K562 treated with DMSO at 1 percent for 4 hours (cell line): ENCODE measurements around the gene COG8. TPM values are rescaled to one million over a fixed set of nuclear protein-coding genes. Genes with fewer than 3 reads are reported as not detected.

Experiments
- total RNA-seq: library from RNA; unstranded; fragments of 300-600 nt; gene quantifications from 2 replicates; pipeline ENCODE4 v1.2.3, GENCODE V29; 2022; ENCODE audit not compliant: insufficient read depth

COG8 gene, protein sequence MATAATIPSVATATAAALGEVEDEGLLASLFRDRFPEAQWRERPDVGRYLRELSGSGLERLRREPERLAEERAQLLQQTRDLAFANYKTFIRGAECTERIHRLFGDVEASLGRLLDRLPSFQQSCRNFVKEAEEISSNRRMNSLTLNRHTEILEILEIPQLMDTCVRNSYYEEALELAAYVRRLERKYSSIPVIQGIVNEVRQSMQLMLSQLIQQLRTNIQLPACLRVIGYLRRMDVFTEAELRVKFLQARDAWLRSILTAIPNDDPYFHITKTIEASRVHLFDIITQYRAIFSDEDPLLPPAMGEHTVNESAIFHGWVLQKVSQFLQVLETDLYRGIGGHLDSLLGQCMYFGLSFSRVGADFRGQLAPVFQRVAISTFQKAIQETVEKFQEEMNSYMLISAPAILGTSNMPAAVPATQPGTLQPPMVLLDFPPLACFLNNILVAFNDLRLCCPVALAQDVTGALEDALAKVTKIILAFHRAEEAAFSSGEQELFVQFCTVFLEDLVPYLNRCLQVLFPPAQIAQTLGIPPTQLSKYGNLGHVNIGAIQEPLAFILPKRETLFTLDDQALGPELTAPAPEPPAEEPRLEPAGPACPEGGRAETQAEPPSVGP
- total RNA-seq: 24.9 and 26.8 TPM in 2 replicates

DNA sequence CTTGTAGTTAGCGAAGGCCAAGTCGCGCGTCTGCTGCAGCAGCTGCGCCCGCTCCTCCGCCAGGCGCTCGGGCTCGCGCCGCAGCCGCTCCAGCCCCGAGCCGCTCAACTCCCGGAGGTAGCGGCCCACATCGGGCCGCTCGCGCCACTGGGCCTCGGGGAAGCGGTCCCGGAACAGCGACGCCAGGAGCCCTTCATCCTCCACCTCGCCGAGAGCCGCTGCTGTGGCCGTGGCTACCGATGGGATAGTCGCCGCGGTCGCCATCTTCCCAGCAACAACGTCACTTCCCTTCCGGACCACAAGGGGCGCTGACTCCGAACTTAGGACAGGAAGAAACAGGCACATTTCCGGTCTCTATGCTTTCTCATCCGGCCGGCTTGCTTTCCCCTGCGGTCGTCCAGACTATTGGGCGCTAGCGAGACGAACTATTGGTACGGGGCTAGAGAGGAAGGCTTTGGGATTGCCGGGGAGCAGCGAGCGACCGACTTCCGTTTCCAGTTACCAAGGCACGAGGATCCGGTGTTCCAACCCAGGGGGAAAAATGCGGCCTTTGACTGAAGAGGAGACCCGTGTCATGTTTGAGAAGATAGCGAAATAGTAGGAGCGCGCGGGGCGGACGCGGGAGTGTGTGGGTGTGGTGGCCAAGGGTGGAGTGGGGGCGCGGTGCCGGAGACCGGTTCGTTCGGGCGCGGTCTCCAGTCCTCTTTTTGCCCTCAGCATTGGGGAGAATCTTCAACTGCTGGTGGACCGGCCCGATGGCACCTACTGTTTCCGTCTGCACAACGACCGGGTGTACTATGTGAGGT lies at the start of gene COG8, which contains the start of gene NIP7:
Gene COG8, minus strand, starts transcription at position 276 of the 806 bp plus-strand sequence. Its CDS starts 12 bp downstream, at position 264.
Gene NIP7, plus strand, starts transcription at position 484 of the 806 bp plus-strand sequence. Its CDS starts 58 bp downstream, at position 542.

DNA sequence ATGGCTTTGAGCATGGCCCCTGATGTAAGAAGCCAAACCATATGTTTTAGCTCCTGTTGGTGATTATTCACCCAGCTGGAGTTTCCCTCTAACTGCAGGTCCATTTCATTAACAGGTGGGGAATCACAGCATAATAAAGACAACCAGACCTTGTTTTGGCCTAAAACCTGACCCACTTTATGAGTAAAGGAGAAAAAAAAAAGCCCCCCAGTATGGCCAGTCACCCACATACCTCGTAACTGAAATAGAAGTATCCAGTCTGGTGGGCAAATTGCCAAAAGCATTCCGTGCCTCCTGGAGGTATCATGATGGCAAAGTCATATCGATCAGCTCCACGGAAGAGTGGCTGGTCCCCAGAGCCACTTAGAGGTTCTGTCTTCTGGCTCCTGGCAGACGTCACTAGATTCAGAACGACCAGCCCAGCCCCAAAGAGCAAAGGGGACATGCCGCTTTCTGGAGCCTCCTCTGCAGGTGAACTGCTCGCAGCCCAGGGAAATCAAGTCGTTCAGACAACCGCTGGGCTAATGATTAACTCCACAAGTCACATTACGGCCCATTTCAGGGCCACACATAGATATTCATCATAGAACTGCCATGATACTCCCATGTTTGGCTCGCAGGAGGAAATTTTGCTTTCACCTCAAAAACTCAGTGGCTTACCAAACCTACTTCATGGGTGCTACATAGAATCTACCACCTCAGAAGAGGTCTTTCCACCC lies 12.1 kb upstream of the COG8 start, which contains the start of gene TMED6:
Gene TMED6, minus strand, starts transcription at position 478 of the 719 bp plus-strand sequence. Its CDS starts 33 bp downstream, at position 445.

DNA sequence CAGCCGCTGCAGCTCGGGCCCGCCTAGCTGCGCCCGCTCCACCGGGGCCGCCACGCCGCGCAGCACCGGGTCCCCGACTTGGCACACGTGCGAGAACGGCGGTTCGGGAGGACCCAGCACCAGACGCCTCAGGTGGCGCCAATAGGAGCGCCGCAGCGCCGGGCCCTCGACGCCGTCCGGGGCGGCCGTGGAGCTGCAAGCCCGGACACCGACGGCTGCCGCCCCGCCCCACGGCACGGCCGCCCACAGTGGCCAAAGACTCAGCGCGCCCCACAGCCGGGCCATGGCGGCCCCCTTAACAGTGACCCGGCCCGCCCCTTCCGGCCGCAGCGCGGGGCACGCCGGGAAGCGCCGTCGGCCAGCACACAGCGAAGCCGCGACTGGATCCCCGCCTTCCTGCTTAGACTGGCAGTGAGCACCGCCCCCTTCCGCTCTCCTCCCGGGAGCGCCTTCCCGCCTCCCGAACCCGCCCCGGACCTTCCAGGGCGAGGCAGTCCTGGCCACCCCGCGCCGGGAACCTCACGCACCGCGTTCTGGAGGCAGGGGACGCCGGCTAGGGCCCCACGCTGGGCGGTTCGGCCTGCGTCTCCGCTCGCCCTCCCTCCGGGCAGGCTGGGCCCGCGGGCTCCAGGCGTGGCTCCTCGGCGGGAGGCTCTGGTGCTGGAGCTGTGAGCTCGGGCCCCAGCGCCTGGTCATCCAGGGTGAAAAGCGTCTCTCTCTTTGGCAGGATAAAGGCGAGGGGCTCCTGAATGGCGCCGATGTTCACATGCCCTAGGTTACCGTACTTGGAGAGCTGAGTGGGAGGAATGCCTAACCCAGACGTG lies 8.9 kb downstream of the COG8 start, which contains the start of gene PDF:
Gene PDF, minus strand, starts transcription at position 303 of the 824 bp plus-strand sequence. Its CDS starts 18 bp downstream, at position 285.

DNA sequence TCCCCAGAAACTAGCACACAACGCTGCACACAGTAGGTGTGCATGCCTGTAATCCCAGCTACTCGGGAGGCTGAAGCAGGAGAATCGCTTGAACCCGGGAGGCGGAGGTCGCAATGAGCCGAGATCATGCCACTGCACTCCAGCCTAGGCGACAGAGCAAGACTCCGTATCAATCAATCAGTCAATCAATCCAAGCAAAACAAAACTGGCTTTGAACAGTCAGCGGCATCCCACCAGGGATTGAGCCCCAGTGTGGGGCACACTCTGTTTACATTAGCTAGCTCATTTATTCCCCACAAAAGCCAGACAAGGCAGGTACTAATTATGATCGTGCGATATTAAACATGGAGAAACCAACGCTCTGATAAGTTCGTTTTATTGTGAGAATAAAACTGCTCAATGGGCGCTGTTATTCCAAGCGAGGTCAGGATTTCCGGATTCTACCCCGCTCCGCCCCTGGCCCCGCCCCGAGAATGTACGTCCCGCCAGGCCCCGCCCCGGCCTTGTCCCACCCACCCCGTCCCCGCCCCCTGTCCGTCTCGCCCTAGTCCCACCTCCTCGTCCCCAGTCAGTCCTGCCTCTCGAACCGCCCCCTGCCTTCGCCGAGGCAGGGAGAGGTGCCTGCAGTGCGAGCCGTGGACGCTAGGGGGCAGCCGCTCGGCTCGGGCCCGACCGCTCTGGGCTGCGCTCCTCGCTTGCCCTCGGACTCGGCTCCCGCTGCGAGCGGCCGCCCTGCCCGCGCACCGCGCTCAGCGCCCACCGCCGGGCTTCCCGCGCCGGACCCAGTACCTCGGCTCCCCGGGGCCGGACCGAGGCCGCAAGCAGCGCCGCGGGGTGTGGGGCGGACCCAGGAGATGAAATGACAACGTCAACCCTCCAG lies 28.5 kb downstream of the COG8 start, which contains the start of gene VPS4A:
Gene VPS4A, plus strand, starts transcription at position 698 of the 880 bp plus-strand sequence. Its CDS starts 162 bp downstream, at position 860.

Other genes starting within 250 kb of the COG8 start
- gene HAS3, start 233.9 kb downstream of the COG8 start, total RNA-seq: 0.86 and 1.1 TPM in 2 replicates
- gene CHTF8, start 207.0 kb downstream of the COG8 start, total RNA-seq: 91.2 and 100 TPM in 2 replicates
- gene UTP4, start 206.9 kb downstream of the COG8 start, total RNA-seq: 47.7 and 55.7 TPM in 2 replicates
- gene SNTB2, start 152.4 kb downstream of the COG8 start, total RNA-seq: 3.4 and 4.2 TPM in 2 replicates
- gene VPS4A, start 28.2 kb downstream of the COG8 start, total RNA-seq: 49.8 and 55.1 TPM in 2 replicates
- 11.0 and 15.4 TPM in 2 replicates for gene PDF, start 9.0 kb downstream of the COG8 start, total RNA-seq
- gene NIP7, start 208 bp upstream of the COG8 start, total RNA-seq: 13.0 and 14.3 TPM in 2 replicates
- gene TMED6, start 12.2 kb upstream of the COG8 start, total RNA-seq: 1.4 TPM in 1 of 2 replicates, not detected in the other
- gene TERF2, start 46.4 kb upstream of the COG8 start, total RNA-seq: 16.3 and 21.4 TPM in 2 replicates
- 53.8 and 67.7 TPM in 2 replicates for gene CYB5B, start 85.1 kb upstream of the COG8 start, total RNA-seq
- gene NFAT5, start 226.4 kb upstream of the COG8 start, total RNA-seq: 3.6 and 6.8 TPM in 2 replicates